Right renal cortex interstitium (tissue), 3 donors: ENCODE results near the gene SRSF2. TPM values are rescaled to one million over a fixed set of nuclear protein-coding genes. Genes with fewer than 3 reads are reported as not detected.

Experiments used
- DNase-seq, 3 donors: peaks; one replicate each; pipeline ENCODE4 v3.0.0-alpha.2; 2013; ENCODE audit warnings: low read depth in 3 of 3, low spot score in 2 of 3
- polyA plus RNA-seq, 3 donors: library from polyadenylated mRNA; unstranded; fragments of 120-200 nt; gene quantifications; one replicate each; pipeline ENCODE4 v1.2.1, GENCODE V29; 2013; ENCODE audit not compliant: insufficient read length in 3 of 3

SRSF2 gene
- polyA plus RNA-seq, 3 donors: 395 to 434 (median 415) TPM

GRCh38 chr17:76685366-76685765 lies 51.8 kb downstream of the SRSF2 start:
- no peak for DNase-seq

GRCh38 chr17:76684756-76685155 lies 52.4 kb downstream of the SRSF2 start:
- no peak for DNase-seq

Other genes starting within 250 kb of the SRSF2 start
- gene RHBDF2, start 235.9 kb downstream of the SRSF2 start, polyA plus RNA-seq: 1 to 10 TPM; 5.6 to 7.2 (median 5.7) TPM
- 10 to 100 TPM in 2 of 3 donors, 1 to 10 TPM in 1; 9.2 to 13.4 (median 11.1) TPM for gene CYGB, start 199.6 kb downstream of the SRSF2 start, polyA plus RNA-seq
- gene PRCD, start 197.3 kb downstream of the SRSF2 start, polyA plus RNA-seq: 1 to 10 TPM; 2.2 to 3.7 (median 3.0) TPM
- gene ST6GALNAC2, start 151.5 kb downstream of the SRSF2 start, polyA plus RNA-seq: 1 to 10 TPM; 8.5 to 9.9 (median 9.6) TPM
- under 1 TPM; 0.18 to 0.43 (median 0.25) TPM for gene ST6GALNAC1, start 93.6 kb downstream of the SRSF2 start, polyA plus RNA-seq
- 100 to 1,000 TPM; 107 to 119 (median 114) TPM for gene MXRA7, start 26.4 kb downstream of the SRSF2 start, polyA plus RNA-seq
- gene JMJD6, start 10.7 kb downstream of the SRSF2 start, polyA plus RNA-seq: 10 to 100 TPM; 21.1 to 25.8 (median 21.9) TPM
- 10 to 100 TPM; 43.3 to 47.3 (median 44.8) TPM for gene METTL23, start 10.5 kb downstream of the SRSF2 start, polyA plus RNA-seq
- 10 to 100 TPM; 24.6 to 27.7 (median 25.6) TPM for gene MFSD11, start 788 bp upstream of the SRSF2 start, polyA plus RNA-seq
- 1 to 10 TPM; 1.1 to 1.3 (median 1.1) TPM for gene MGAT5B, start 131.1 kb upstream of the SRSF2 start, polyA plus RNA-seq